Measurements from ENCODE around the gene PEX3. TPM values are rescaled to one million over a fixed set of nuclear protein-coding genes. Genes with fewer than 3 reads are reported as not detected.

PEX3 gene
- 6.9 and 14.9 TPM in 2 replicates for total RNA-seq (2014; rRNA removed; shearing (Covaris generic))

- peak; percentile 83 for DNase-seq (ENCODE audit: low spot score)
Measured at GRCh38 chr6:143450453-143451371, at the start of gene PEX3, which contains the start of gene ADAT2. PEX3 (plus strand) TSS chr6:143450805; CDS start chr6:143451043, 238 bp downstream. ADAT2 (minus strand) TSS chr6:143450695; CDS start chr6:143450658, 37 bp downstream.

GRCh38 chr6:143401068-143401446, 49.5 kb upstream of the PEX3 start:
- DNase-seq (ENCODE audit: low spot score) = no peak

- DNase-seq (ENCODE audit: low spot score) = no peak
Measured at GRCh38 chr6:143401636-143402370, 48.8 kb upstream of the PEX3 start.

GRCh38 chr6:143402721-143403336, 47.8 kb upstream of the PEX3 start:
- DNase-seq (ENCODE audit: low spot score) = no peak

GRCh38 chr6:143405373-143406154, 45.0 kb upstream of the PEX3 start:
- DNase-seq (ENCODE audit: low spot score) = peak; percentile 32

GRCh38 chr6:143406673-143407072, 43.9 kb upstream of the PEX3 start:
- DNase-seq (ENCODE audit: low spot score) = no peak

GRCh38 chr6:143408151-143408786, 42.3 kb upstream of the PEX3 start:
- DNase-seq (ENCODE audit: low spot score) = no peak

GRCh38 chr6:143408787-143409162, 41.8 kb upstream of the PEX3 start:
- no peak for DNase-seq (ENCODE audit: low spot score)

GRCh38 chr6:143410859-143411270, 39.7 kb upstream of the PEX3 start:
- DNase-seq (ENCODE audit: low spot score) = peak; percentile 60

GRCh38 chr6:143414769-143415168, 35.8 kb upstream of the PEX3 start:
- no peak for DNase-seq (ENCODE audit: low spot score)

- no peak for DNase-seq (ENCODE audit: low spot score)
Measured at GRCh38 chr6:143419526-143419925, 31.1 kb upstream of the PEX3 start.

- DNase-seq (ENCODE audit: low spot score) = no peak
Measured at GRCh38 chr6:143426026-143426425, 24.6 kb upstream of the PEX3 start.

- DNase-seq (ENCODE audit: low spot score) = peak; percentile 70
Measured at GRCh38 chr6:143427109-143427817, 23.3 kb upstream of the PEX3 start.

- DNase-seq (ENCODE audit: low spot score) = no peak
Measured at GRCh38 chr6:143429970-143430369, 20.6 kb upstream of the PEX3 start.

GRCh38 chr6:143431226-143431625, 19.4 kb upstream of the PEX3 start:
- DNase-seq (ENCODE audit: low spot score) = no peak

- no peak for DNase-seq (ENCODE audit: low spot score)
Measured at GRCh38 chr6:143432588-143432987, 18.0 kb upstream of the PEX3 start.

GRCh38 chr6:143441010-143441409, 9.6 kb upstream of the PEX3 start:
- DNase-seq (ENCODE audit: low spot score) = no peak

- DNase-seq (ENCODE audit: low spot score) = no peak
Measured at GRCh38 chr6:143441680-143442545, 8.7 kb upstream of the PEX3 start.

GRCh38 chr6:143443096-143443495, 7.5 kb upstream of the PEX3 start:
- DNase-seq (ENCODE audit: low spot score) = no peak

Data from H4 (cell line).